ENCODE measurements around the gene TCF4.

TCF4 gene

GRCh38 chr18:55585920-55586561, 2.0 kb downstream of the TCF4 start:
- DNase-seq (ENCODE audit: low read depth) = no peak

DNA sequence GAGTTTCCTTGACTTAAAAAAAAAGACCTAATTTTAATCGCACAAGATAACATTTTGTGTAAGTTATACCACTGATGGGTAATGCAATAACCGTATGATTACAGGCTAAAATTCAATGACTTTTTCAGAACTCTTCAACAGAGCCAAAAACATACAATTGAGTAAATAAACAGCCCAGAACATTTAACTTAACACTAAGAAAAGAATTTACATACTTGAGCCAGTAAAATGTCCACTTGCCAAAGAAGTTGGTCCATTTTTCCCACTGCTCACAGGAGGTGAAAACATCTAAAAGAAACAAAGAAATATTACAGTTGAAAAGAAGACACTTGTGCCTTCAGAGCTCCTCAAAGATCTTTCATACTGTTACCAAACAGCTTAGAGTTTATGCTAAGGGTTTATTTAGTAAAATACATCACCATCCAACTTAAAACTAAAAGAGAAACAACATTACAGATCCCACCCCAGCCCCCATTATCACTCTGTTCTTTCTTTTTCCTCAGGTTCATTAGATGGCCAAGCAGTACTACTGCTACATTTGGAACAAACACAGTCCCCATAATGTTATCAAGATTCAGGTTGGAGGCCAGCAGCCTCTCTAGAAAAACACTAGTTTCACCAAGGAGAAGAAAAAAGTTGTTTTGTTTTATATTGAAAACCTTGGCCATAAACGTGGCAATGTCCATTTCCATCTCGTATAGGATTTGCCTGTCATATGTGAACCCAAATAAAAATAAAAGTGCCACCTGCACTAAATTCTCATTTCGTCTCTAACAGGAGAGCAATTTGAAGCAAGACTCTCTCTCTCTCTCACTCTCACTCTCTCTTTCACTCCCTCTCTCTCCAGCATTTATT, 2.7 kb downstream of the TCF4 start:
- no peak for DNase-seq (ENCODE audit: low read depth)

DNA sequence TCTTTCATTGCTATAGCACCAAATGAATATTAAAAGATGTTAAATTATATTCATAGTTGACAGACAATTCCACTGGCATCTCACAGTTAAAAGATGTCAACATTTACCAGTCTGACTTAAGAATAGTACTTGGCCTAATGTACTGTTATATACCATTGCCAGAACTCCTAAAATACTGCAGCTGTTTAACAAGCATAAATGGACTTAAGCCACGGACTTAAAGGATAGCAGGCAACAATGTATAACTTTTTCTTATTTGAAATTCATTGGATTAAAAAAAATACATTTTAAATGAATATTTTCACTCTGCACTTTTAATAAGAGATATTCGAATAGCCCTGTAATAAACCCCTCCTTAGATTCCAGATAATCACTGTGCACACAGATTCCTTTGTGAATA, 3.8 kb downstream of the TCF4 start:
- DNase-seq (ENCODE audit: low read depth) = no peak

DNA sequence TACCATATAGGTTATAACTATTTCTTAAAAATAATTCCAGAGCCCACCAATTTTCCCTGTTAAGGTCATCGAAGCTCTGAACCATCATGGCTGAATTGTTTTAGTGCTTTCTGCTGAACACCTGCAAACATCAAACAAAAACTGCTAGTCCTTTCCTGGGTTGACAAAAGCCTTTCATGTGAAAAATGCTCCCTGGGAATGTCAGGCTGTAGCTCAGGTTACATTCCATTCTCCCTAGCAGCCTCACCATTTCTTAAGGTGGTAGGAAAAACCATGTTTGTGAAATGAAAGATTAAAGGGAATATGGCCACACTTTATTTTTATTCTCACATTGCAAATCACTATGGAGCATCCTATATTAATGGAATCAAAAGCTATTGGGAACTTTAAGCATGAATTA, 5.7 kb downstream of the TCF4 start:
- DNase-seq (ENCODE audit: low read depth) = no peak

DNA sequence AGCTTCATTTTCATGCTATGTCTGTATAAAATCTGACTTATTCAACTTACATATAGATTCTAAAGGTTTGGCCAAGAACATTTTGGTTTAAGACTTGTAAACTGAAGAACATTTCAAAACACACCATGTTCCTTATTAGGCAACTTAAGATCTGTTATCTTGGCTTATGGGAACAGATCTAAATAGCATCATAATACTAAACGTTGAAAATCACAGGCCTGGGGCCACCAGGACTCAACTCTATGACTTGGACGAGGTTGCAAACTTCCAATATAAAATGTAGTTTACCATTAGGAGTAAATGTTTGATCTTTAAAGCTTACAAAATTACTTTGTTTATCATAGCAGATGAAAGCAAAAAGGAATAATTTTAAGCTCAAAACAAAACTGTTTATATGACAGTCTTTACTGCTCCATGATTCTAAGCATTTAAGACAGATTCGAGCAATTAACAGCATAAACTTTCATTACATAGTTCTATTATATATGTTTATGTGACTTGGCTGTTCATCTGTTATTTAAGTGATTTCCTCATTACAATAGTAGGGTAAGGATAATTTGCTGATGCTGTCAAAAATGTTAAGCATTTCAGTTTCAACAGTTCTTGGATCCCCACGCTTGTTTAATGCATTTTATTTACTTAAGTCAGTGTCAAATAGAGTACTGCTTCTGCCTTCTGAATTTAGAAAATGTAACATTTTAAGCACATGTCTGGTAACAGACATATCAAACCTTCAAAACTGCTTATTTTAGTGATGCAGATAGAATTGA, 8.3 kb downstream of the TCF4 start:
- no peak for DNase-seq (ENCODE audit: low read depth)

DNA sequence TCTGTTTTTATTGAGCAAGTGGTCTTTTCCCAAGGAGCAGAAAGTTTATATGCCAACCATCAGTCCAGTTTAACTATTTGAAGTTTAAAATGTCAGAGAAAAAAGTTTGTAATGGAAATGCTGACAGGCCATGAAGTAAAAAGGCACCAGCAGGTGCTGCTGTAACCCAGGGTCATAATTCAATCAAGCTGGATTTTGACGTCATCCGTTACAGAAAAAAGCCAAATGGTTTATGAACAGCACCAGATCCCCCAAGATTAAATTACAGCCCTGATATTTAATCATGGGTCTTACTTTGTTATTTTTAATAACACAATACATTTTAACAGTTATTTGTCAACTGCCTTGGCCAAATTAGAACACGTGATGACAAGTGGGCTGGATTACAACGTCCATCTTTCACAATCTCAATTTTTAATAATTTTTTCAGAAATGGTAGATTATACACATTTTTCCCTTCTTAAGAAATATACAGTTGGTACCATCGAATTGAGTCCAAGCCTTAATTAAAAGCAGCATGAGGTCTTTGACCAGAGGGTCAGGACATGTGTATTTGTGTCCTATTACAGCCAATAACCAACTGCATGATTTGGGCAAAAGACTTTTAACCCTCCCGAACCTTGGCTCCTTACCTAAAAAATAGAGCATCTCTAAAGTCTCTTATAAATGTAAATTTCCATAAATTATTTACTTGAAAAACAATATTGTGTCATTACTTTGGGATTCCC, 10.0 kb downstream of the TCF4 start:
- no peak for DNase-seq (ENCODE audit: low read depth)

DNA sequence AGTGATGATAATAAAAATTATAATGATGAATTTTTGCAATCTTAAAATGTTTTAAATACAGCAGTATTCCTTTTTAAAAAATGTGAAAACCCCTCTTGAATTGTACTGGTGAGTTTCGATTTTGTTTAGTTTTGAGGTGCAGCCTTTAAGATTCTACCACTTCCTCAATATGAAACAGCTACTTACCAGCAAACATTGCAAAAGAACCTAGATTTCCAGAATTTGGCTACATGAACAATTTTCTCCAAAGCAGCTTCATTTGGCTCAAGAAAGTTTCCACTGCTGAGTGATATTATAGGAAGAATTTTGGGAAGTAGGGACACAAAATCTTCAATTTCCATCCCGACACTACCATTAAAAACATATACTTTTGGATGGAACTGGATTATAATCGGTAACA, 12.0 kb downstream of the TCF4 start:
- DNase-seq (ENCODE audit: low read depth) = no peak

GRCh38 chr18:55575066-55575465, 12.9 kb downstream of the TCF4 start:
- DNase-seq (ENCODE audit: low read depth) = no peak

DNA sequence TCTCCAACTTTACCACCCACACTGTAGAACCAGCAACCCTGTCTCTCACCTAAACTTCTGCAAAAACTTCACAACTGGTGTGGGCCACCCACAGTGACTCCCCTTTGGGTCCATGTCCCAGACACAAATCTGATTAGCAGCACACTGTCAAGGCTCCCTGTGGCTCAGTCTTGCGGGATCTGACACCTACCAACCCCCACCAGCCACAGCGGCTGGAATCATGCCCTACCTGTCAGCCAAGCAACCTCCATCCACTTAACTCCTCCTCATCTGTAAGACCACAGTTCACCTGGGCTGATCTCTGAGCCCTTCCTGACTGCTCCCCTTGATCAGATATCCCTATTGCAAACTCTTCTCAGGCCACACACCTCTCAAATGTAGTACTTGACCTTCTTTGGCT, 14.6 kb downstream of the TCF4 start:
- no peak for DNase-seq (ENCODE audit: low read depth)

- no peak for DNase-seq (ENCODE audit: low read depth)
Measured at GRCh38 chr18:55570966-55571365, 17.0 kb downstream of the TCF4 start.

- DNase-seq (ENCODE audit: low read depth) = no peak
Measured at GRCh38 chr18:55566456-55566935, 21.5 kb downstream of the TCF4 start.

DNA sequence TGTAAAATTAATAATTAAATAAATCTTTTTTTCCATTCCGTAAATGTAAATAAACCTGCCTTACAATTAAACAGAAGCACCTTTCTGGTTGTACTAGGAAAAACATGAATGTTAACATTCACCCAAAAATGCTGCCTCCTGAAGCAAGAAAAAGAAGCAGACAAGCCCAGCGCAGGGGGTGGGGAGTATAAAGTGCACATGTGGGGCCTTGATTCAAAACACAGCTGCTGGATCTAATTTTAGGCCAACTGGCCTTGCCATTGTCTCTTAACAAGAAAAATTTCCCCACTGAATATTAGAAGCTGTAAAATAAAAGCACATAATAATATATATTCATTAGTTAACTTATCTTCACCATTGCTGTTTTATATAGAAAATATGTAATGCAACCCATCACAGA, 28.3 kb downstream of the TCF4 start:
- no peak for DNase-seq (ENCODE audit: low read depth)

GRCh38 chr18:55557211-55557610, 30.8 kb downstream of the TCF4 start:
- DNase-seq (ENCODE audit: low read depth) = no peak

- no peak for DNase-seq (ENCODE audit: low read depth)
Measured at GRCh38 chr18:55555395-55556027, 32.5 kb downstream of the TCF4 start.

DNA sequence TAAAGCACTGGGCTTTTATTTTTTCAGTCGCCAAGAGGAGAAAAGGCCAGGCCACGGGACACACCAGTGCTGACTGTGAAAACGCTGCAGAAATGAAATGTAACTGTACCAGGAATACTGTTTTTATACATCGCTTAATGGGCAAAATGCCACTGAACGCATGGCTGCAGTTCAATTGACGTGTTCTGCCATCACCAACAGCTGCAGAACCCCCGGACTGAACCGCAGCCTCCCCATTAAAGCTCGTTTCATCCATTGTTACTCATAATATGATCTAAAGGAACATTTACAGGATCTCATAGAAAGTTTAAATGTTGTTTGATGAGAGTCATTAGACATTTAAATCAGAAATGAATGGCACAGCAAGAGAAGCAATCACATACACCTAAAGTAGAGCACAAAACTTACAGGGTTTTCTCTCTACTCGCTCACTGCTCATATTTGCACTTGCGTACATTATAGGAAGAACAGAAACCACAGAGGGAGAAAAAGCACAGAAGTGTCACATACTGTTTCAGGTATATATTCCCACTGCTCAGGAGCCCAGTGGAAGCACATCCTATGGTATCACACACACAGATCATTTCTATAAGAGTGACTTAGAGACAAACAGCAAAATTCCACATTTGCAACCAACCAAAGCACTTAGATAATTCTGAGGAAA, 35.3 kb downstream of the TCF4 start:
- DNase-seq (ENCODE audit: low read depth) = no peak

- no peak for DNase-seq (ENCODE audit: low read depth)
Measured at GRCh38 chr18:55551227-55551626, 36.8 kb downstream of the TCF4 start.

- DNase-seq (ENCODE audit: low read depth) = no peak
Measured at GRCh38 chr18:55550471-55550870, 37.5 kb downstream of the TCF4 start.

DNA sequence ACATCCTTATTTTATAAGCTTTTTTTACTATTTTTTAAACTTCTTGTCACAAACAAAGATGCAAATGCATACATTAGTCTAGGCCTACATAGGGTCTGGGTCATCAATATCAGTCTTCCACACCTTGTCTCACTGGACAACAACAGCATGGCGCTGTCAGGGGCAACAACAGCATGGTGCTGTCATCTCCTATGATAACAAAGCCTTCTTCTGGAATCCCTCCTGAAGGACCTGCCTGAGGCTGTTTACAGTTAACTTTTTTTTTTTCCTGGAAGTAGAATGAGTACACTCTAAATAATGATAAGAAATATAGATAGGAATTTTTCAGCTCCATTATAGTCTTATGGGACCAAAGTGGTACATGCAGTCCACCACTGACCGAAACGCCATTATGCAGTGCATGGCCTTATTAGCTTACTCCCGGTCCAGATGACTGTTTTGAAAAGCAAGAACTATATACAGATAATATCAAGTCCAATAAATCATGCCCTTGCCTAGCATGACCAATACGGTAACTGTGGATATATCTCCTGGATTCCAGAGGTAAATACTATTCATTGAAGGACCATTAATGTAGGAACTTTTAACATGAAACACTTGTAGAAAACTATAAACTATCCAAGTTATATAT, 38.4 kb downstream of the TCF4 start:
- DNase-seq (ENCODE audit: low read depth) = no peak

GRCh38 chr18:55547705-55548056, 40.3 kb downstream of the TCF4 start:
- DNase-seq (ENCODE audit: low read depth) = no peak

GRCh38 chr18:55546851-55547704, 40.9 kb downstream of the TCF4 start:
- no peak for DNase-seq (ENCODE audit: low read depth)

Measured in activated T-cell treated with anti-CD3 and anti-CD28 coated beads for 1 hour (primary cell).